Measurements from ENCODE around the gene KRTAP10-5. TPM values are rescaled to one million over a fixed set of nuclear protein-coding genes. Genes with fewer than 3 reads are reported as not detected.

The KRTAP10-5 gene
- polyA plus RNA-seq, 1 experiment, result not detected

GRCh38 chr21:44544566-44544965 lies 35.8 kb downstream of the KRTAP10-5 start:
- ChIA-PET POLR2A (no interaction called here), CTCF (no interaction called here)
- no peak for TF ChIP-seq CTCF (IDR thresholded peaks at IDR 0.05; ENCODE audit: low read depth, low read length)
- H3K4me3 ChIP-seq (ENCODE audit: low read depth, low read length), result no peak overlapping the region
- peaks cover 5% of the 10 kb centered on the region for H3K27me3 ChIP-seq (ENCODE audit: control insufficient read depth, insufficient read depth, low read length)
- peaks cover 14% of the 10 kb centered on the region for H3K9me3 ChIP-seq (ENCODE audit: control insufficient read depth, insufficient read depth, low read length)
- no peak overlapping the region for H3K27ac ChIP-seq (ENCODE audit: low read depth, low read length)
- no peak for DNase-seq (ENCODE audit: low read depth, low spot score)

GRCh38 chr21:44542716-44543115 lies 37.7 kb downstream of the KRTAP10-5 start:
- DNase-seq (ENCODE audit: low read depth, low spot score), result no peak
- ChIA-PET CTCF (no interaction called here), POLR2A (no interaction called here)
- peaks cover 26% of the 10 kb centered on the region for H3K9me3 ChIP-seq (ENCODE audit: control insufficient read depth, insufficient read depth, low read length)
- no peak overlapping the region for H3K27ac ChIP-seq (ENCODE audit: low read depth, low read length)
- H3K4me3 ChIP-seq (ENCODE audit: low read depth, low read length), result no peak overlapping the region
- no peaks in the 10 kb centered on the region for H3K27me3 ChIP-seq (ENCODE audit: control insufficient read depth, insufficient read depth, low read length)
- TF ChIP-seq CTCF (IDR thresholded peaks at IDR 0.05; ENCODE audit: low read depth, low read length), result no peak

GRCh38 chr21:44540741-44541288 lies 39.6 kb downstream of the KRTAP10-5 start:
- no peak for TF ChIP-seq CTCF (IDR thresholded peaks at IDR 0.05; ENCODE audit: low read depth, low read length)
- DNase-seq (ENCODE audit: low read depth, low spot score), result no peak
- Histone ChIP-seq H3K27me3 (ENCODE audit: control insufficient read depth, insufficient read depth, low read length) (no peaks in the 10 kb centered on the region), H3K27ac (ENCODE audit: low read depth, low read length) (no peak overlapping the region), H3K9me3 (ENCODE audit: control insufficient read depth, insufficient read depth, low read length) (peaks cover 27% of the 10 kb centered on the region), H3K4me3 (ENCODE audit: low read depth, low read length) (no peak overlapping the region)
- ChIA-PET CTCF (interaction anchor here (1.1 to 1.2 kb wide), 2 partner anchors 23 to 53 kb away, joined by 3 read pairs; no protein-coding TSS in a partner anchor), POLR2A (no interaction called here)

GRCh38 chr21:44539991-44540666 lies 40.3 kb downstream of the KRTAP10-5 start, which contains the start of gene KRTAP10-1:
Gene KRTAP10-1, minus strand, starts transcription at chr21:44540195. Its CDS starts 45 bp downstream, at chr21:44540150.
- ChIA-PET POLR2A (no interaction called here), CTCF (interaction anchor here (1.1 to 1.2 kb wide), 2 partner anchors 22 to 52 kb away, joined by 3 read pairs; no protein-coding TSS in a partner anchor)
- no peak for DNase-seq (ENCODE audit: low read depth, low spot score)

More at GRCh38 chr21:44539991-44540666, 40.3 kb downstream of the KRTAP10-5 start, which contains the start of gene KRTAP10-1:
- no peak for TF ChIP-seq CTCF (IDR thresholded peaks at IDR 0.05; ENCODE audit: low read depth, low read length)
- Histone ChIP-seq H3K4me3 (ENCODE audit: low read depth, low read length) (no peak within 1 kb of the TSS), H3K27ac (ENCODE audit: low read depth, low read length) (no peak within 1 kb of the TSS), H3K9me3 (ENCODE audit: control insufficient read depth, insufficient read depth, low read length) (peaks cover 27% of the 10 kb centered on the region), H3K27me3 (ENCODE audit: control insufficient read depth, insufficient read depth, low read length) (no peaks in the 10 kb centered on the region)

Measured in AG04450 (cell line).